Trophoblast cell (in vitro differentiated cells and primary cell): ENCODE measurements around the gene SREBF2.
A peak's percentile ranks its signal among the peaks of the same experiment; 100 is the strongest.
"Not testable (repeated sequence)": the region's sequence is repeated elsewhere in the genome, so short reads cannot be mapped to it uniquely, and the experiment has no call there.

Source experiments
- DNase-seq, 2 donors: peaks; one replicate each; pipeline ENCODE4 v3.0.0-alpha.2; 2016
- H2AFZ ChIP-seq: 2 replicates; pipeline ENCODE4 v1.6.1; 2013; ENCODE audit warnings: low read length, moderate library complexity, mild to moderate bottlenecking; ENCODE audit not compliant: insufficient read depth, poor library complexity
- H2AK5ac ChIP-seq: 2 replicates; pipeline ENCODE4 v1.6.1; 2013; ENCODE audit warnings: mild to moderate bottlenecking, low read length
- H2BK120ac ChIP-seq: 2 replicates; pipeline ENCODE4 v1.6.1; 2013; ENCODE audit warnings: low read length, mild to moderate bottlenecking, moderate library complexity; ENCODE audit not compliant: insufficient read depth, poor library complexity
- H2BK12ac ChIP-seq: 2 replicates; pipeline ENCODE4 v1.6.1; 2013; ENCODE audit warnings: mild to moderate bottlenecking, low read length, moderate library complexity
- H2BK5ac ChIP-seq: 2 replicates; pipeline ENCODE4 v1.6.1; 2013; ENCODE audit warnings: low read length, low read depth, moderate library complexity, mild to moderate bottlenecking; ENCODE audit not compliant: poor library complexity
- H3K14ac ChIP-seq: 2 replicates; pipeline ENCODE4 v1.6.1; 2013; ENCODE audit warnings: mild to moderate bottlenecking, low read length
- H3K18ac ChIP-seq: 2 replicates; pipeline ENCODE4 v1.6.1; 2013; ENCODE audit warnings: mild to moderate bottlenecking, low read length
- H3K23ac ChIP-seq: 2 replicates; pipeline ENCODE4 v1.6.1; 2013; ENCODE audit warnings: low read length
- H3K27ac ChIP-seq: 2 replicates; pipeline ENCODE4 v1.5.1; 2013; ENCODE audit warnings: low read depth, mild to moderate bottlenecking, inconsistent platforms, low read length, moderate library complexity
- H3K27me3 ChIP-seq: 2 replicates; pipeline ENCODE4 v1.6.1; 2013; ENCODE audit warnings: inconsistent platforms, mild to moderate bottlenecking, low read length, moderate library complexity; ENCODE audit not compliant: insufficient read depth
- H3K36me3 ChIP-seq, 2 experiments: 1 replicate in 1 of 2; 2 replicates in 1 of 2; pipeline ENCODE4 v1.6.1; 2013; ENCODE audit warnings: low read length in 2 of 2, mild to moderate bottlenecking in 2 of 2, moderate library complexity in 1 of 2; ENCODE audit not compliant: insufficient read depth in 2 of 2, control insufficient read depth in 1 of 2
- H3K4ac ChIP-seq: 2 replicates; pipeline ENCODE4 v1.6.1; 2013; ENCODE audit warnings: low read depth, mild to moderate bottlenecking, low read length, moderate library complexity
- H3K4me1 ChIP-seq, 2 experiments: 1 replicate in 1 of 2; 2 replicates in 1 of 2; pipeline ENCODE4 v1.6.1; 2013; ENCODE audit warnings: low read length in 2 of 2, mild to moderate bottlenecking in 2 of 2, moderate library complexity in 1 of 2; ENCODE audit not compliant: insufficient read depth in 2 of 2, control insufficient read depth in 1 of 2
- H3K4me2 ChIP-seq: 2 replicates; pipeline ENCODE4 v1.6.1; 2013; ENCODE audit warnings: inconsistent platforms, mild to moderate bottlenecking, low read length, moderate library complexity
- H3K4me3 ChIP-seq: 2 replicates; pipeline ENCODE4 v1.5.1; 2013; ENCODE audit warnings: mild to moderate bottlenecking, low read depth, low read length, inconsistent platforms
- H3K79me1 ChIP-seq: one replicate; pipeline ENCODE4 v1.6.1; 2013; ENCODE audit warnings: low read length
- H3K79me2 ChIP-seq: 2 replicates; pipeline ENCODE4 v1.6.1; 2013; ENCODE audit warnings: low read length, mild to moderate bottlenecking; ENCODE audit not compliant: control insufficient read depth, insufficient read depth, poor library complexity
- H3K9ac ChIP-seq: 2 replicates; pipeline ENCODE4 v1.6.1; 2013; ENCODE audit warnings: mild to moderate bottlenecking, low read length
- H3K9me3 ChIP-seq: 2 replicates; pipeline ENCODE4 v1.6.1; 2013; ENCODE audit warnings: low read depth, mild to moderate bottlenecking, control low read depth, inconsistent platforms, low read length; ENCODE audit not compliant: insufficient read depth
- H4K12ac ChIP-seq: 2 replicates; pipeline ENCODE4 v1.6.1; 2013; ENCODE audit warnings: low read depth, mild to moderate bottlenecking, low read length, moderate library complexity
- H4K8ac ChIP-seq: 2 replicates; pipeline ENCODE4 v1.6.1; 2013; ENCODE audit warnings: low read depth, mild to moderate bottlenecking, low read length, moderate library complexity
- H4K91ac ChIP-seq: one replicate; pipeline ENCODE4 v1.6.1; 2013; ENCODE audit warnings: low read depth, mild to moderate bottlenecking, low read length, moderate library complexity
- WGBS: extraction: QIAGEN DNeasy Blood & Tissue Kit; methylation state at CpG from one replicate; pipeline ENCODE4 v1.1.7; 2013; ENCODE audit warnings: missing lambda C conversion rate; ENCODE audit not compliant: insufficient read length, insufficient coverage; ENCODE audit errors: extremely low coverage; 5-methylcytosine and 5-hydroxymethylcytosine counted together

SREBF2 gene

GRCh38 chr22:41870081-41870480 lies 37.2 kb downstream of the SREBF2 start:
- H2AK5ac ChIP-seq, H2AFZ ChIP-seq, H3K14ac ChIP-seq, H4K91ac ChIP-seq, H2BK12ac ChIP-seq, H4K12ac ChIP-seq, H3K4me3 ChIP-seq, H4K8ac ChIP-seq, DNase-seq, H3K79me1 ChIP-seq, H3K18ac ChIP-seq, H3K23ac ChIP-seq, H2BK120ac ChIP-seq, H3K4ac ChIP-seq, H3K4me2 ChIP-seq, H3K9me3 ChIP-seq, H3K9ac ChIP-seq, H3K27me3 ChIP-seq, H3K4me1 ChIP-seq, H3K79me2 ChIP-seq, H2BK5ac ChIP-seq, H3K27ac ChIP-seq: not testable (repeated sequence)
- H3K36me3 ChIP-seq = peaks cover 49 to 56% of the 10 kb centered on the region in 2 experiments
- WGBS = no CpG with 5 or more reads among the region's 1 CpG

GRCh38 chr22:41870786-41871185 lies 37.9 kb downstream of the SREBF2 start:
- Histone ChIP-seq H3K9ac (no peak overlapping the region), H3K79me2 (no peaks in the 10 kb centered on the region), H3K4me1 (no peaks in the 10 kb centered on the region), H3K9me3 (no peaks in the 10 kb centered on the region), H2AK5ac (no peak overlapping the region), H3K18ac (no peak overlapping the region), H3K27ac (no peak overlapping the region), H3K14ac (no peak overlapping the region), H3K4me2 (no peak overlapping the region), H2AFZ (no peak overlapping the region), H3K4me3 (no peak overlapping the region), H3K79me1 (no peaks in the 10 kb centered on the region), H3K36me3 (peaks cover 55 to 63% of the 10 kb centered on the region in 2 experiments), H2BK5ac (no peak overlapping the region), H4K8ac (no peak overlapping the region), H4K91ac (no peak overlapping the region), H2BK12ac (no peak overlapping the region), H3K23ac (no peak overlapping the region), H2BK120ac (no peak overlapping the region), H3K27me3 (no peaks in the 10 kb centered on the region), H3K4ac (no peak overlapping the region), H4K12ac (no peak overlapping the region)
- DNase-seq = peak; percentile 46 to 47
- WGBS = no CpG with 5 or more reads among the region's 4 CpGs

- H3K4me1 ChIP-seq = no peaks in the 10 kb centered on the region
- no peak overlapping the region for H2BK12ac ChIP-seq
- no peak overlapping the region for H2BK120ac ChIP-seq
- no peak for DNase-seq
- H3K9ac ChIP-seq = no peak overlapping the region
- no peak overlapping the region for H3K4ac ChIP-seq
- H4K8ac ChIP-seq = no peak overlapping the region
- no peak overlapping the region for H4K91ac ChIP-seq
- no peak overlapping the region for H2AFZ ChIP-seq
- H3K36me3 ChIP-seq = peaks cover 57 to 68% of the 10 kb centered on the region in 2 experiments
- no peaks in the 10 kb centered on the region for H3K27me3 ChIP-seq
- H3K4me3 ChIP-seq = no peak overlapping the region
- no peak overlapping the region for H2BK5ac ChIP-seq
- H3K79me2 ChIP-seq = no peaks in the 10 kb centered on the region
- no peak overlapping the region for H3K18ac ChIP-seq
- H2AK5ac ChIP-seq = no peak overlapping the region
- no peak overlapping the region for H3K4me2 ChIP-seq
- H3K23ac ChIP-seq = no peak overlapping the region
- WGBS = no CpG with 5 or more reads among the region's 5 CpGs
- no peak overlapping the region for H3K14ac ChIP-seq
- H3K9me3 ChIP-seq = no peaks in the 10 kb centered on the region
- H3K27ac ChIP-seq = no peak overlapping the region
- no peaks in the 10 kb centered on the region for H3K79me1 ChIP-seq
- no peak overlapping the region for H4K12ac ChIP-seq
Measured at GRCh38 chr22:41873391-41873790, 40.5 kb downstream of the SREBF2 start.

GRCh38 chr22:41874090-41874489 lies 41.2 kb downstream of the SREBF2 start:
- Histone ChIP-seq H4K8ac (no peak overlapping the region), H3K27ac (no peak overlapping the region), H3K27me3 (no peaks in the 10 kb centered on the region), H4K12ac (no peak overlapping the region), H3K79me1 (no peaks in the 10 kb centered on the region), H2BK120ac (no peak overlapping the region), H3K23ac (no peak overlapping the region), H2AFZ (no peak overlapping the region), H3K4me2 (no peak overlapping the region), H3K4ac (no peak overlapping the region), H3K79me2 (no peaks in the 10 kb centered on the region), H2BK12ac (no peak overlapping the region), H2AK5ac (no peak overlapping the region), H3K4me1 (no peaks in the 10 kb centered on the region), H3K18ac (no peak overlapping the region), H3K4me3 (no peak overlapping the region), H3K36me3 (peaks cover 55 to 69% of the 10 kb centered on the region in 2 experiments), H3K9me3 (no peaks in the 10 kb centered on the region), H2BK5ac (no peak overlapping the region), H3K9ac (no peak overlapping the region), H3K14ac (no peak overlapping the region), H4K91ac (no peak overlapping the region)
- no CpG with 5 or more reads among the region's 2 CpGs for WGBS
- DNase-seq = no peak
